Liver (tissue), 3 donors: ENCODE measurements around the gene GRM1.

Experiments used
- CTCF ChIP-seq: fragments of 150-350 bp; IDR thresholded peaks from 2 replicates; pipeline ENCODE4 v1.5.1; 2017; ENCODE audit warnings: improper control_type of control experiment, low read depth, low read length; ENCODE audit not compliant: missing input control
- EGR1 ChIP-seq, 2 donors: IDR thresholded peaks; 2 replicates each; pipeline ENCODE4 v1.6.1; 2016 to 2018; ENCODE audit warnings: antibody characterized with exemption in 2 of 2, low read depth in 2 of 2
- GABPA ChIP-seq, 2 donors: IDR thresholded peaks in 1 of 2; conservative IDR thresholded peaks in 1 of 2; 2 replicates each; pipeline ENCODE4 v1.6.1; 2016; ENCODE audit warnings: antibody characterized with exemption in 2 of 2, mild to moderate bottlenecking in 1 of 2, moderate library complexity in 1 of 2
- JUND ChIP-seq, 2 donors: IDR thresholded peaks; 2 replicates each; pipeline ENCODE4 v1.6.1; 2016; ENCODE audit warnings: antibody characterized with exemption in 2 of 2
- RAD21 ChIP-seq, 2 donors: IDR thresholded peaks; 2 replicates each; pipeline ENCODE4 v1.6.1; 2016; ENCODE audit warnings: antibody characterized with exemption in 2 of 2, mild to moderate bottlenecking in 2 of 2
- REST ChIP-seq: IDR thresholded peaks from 2 replicates; pipeline ENCODE4 v1.6.1; 2016; ENCODE audit warnings: antibody characterized with exemption, mild to moderate bottlenecking
- TAF1 ChIP-seq: conservative IDR thresholded peaks from 2 replicates; pipeline ENCODE4 v1.6.1; 2016; ENCODE audit warnings: antibody characterized with exemption, mild to moderate bottlenecking
- YY1 ChIP-seq: IDR thresholded peaks from 2 replicates; pipeline ENCODE4 v1.6.1; 2016; ENCODE audit warnings: antibody characterized with exemption, mild to moderate bottlenecking
- ZBTB33 ChIP-seq: IDR thresholded peaks from 2 replicates; pipeline ENCODE4 v1.6.1; 2016; ENCODE audit warnings: antibody characterized with exemption
- donor health status: healthy.
- donor health status: healthy.

- TF ChIP-seq CTCF (no peak), TAF1 (no peak), GABPA (IDR thresholded peaks at IDR 0.05 in 1 of 2, conservative IDR thresholded peaks at IDR 0.05 in 1 of 2) (no peak), ZBTB33 (no peak), RAD21 (IDR thresholded peaks at IDR 0.05) (no peak), JUND (IDR thresholded peaks at IDR 0.05) (no peak), EGR1 (IDR thresholded peaks at IDR 0.05; ENCODE audit: low read depth in 2 of 2) (no peak), REST (no peak), YY1 (no peak)
Measured at GRCh38 chr6:146190581-146190980, 161.7 kb downstream of the GRM1 start.
